Mucosa of gallbladder (tissue), 1 donor: ENCODE results near the gene MAST3. TPM values are rescaled to one million over a fixed set of nuclear protein-coding genes. Genes with fewer than 3 reads are reported as not detected.

Source experiments
- DNase-seq: peaks from one replicate; pipeline ENCODE4 v3.0.0-alpha.2; 2020; ENCODE audit warnings: low spot score
- total RNA-seq: library from RNA; stranded (reverse); gene quantifications from one replicate; pipeline ENCODE4 v1.2.1, GENCODE V29; 2021
- donor health status: DM: no; HTN: no; CAD: no.

Gene MAST3
- total RNA-seq, 1 donor from 2014 or later = 24.5 TPM

DNA sequence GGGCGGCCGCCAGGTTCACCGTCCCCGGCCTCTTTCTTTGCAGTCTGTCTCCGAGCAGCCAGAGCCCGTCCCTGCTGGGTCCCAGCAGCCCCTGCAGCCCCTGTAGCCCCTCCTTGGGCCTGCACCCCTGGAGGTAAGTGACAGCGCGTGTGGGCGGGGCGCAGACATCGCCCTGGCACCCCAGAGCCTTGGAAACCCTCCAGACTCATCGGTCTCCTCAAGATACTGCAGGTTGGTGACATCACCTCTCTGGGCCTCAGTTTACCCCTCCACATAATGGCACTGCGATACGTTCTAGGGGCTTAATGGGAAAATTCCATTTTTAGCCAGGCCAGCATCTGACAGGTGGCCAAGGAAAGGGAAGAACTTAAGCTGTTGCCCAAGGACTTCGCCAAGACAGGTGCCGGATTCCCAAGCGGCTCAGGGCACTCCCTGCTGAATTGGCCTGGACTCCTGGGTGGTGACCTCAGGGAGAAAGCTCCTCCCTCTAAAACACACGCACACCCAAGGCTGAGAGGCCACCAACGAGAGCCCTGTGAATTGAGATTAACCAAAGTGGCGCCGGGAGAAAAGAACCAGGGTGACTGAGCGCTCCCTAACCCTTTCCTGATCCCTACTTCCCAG, 13.1 kb downstream of the MAST3 start:
- no peak for DNase-seq

DNA sequence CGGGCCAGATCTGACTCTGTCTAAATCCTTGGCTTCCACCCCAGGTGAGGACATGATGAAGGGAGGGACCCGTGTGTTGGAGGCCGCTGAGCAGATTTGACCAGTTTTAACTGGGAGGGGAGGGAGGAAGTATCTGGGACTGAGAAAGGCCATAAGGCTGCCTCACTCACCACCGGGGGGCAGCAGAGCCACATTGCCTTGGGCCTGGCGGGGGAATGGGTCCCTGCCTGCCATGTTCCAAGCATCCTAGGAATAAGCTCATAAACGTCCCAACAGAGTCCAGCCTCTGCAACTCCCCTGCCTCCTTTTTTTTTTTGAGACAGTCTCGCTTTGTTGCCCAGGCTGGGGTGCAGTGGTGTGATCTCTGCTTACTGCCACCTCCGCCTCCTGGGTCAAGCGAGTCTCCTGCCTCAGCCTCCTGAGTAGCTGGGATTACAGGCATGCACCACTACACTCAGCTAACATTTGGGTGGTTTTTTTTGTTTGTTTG, 15.5 kb downstream of the MAST3 start:
- DNase-seq = peak; percentile 83

DNA sequence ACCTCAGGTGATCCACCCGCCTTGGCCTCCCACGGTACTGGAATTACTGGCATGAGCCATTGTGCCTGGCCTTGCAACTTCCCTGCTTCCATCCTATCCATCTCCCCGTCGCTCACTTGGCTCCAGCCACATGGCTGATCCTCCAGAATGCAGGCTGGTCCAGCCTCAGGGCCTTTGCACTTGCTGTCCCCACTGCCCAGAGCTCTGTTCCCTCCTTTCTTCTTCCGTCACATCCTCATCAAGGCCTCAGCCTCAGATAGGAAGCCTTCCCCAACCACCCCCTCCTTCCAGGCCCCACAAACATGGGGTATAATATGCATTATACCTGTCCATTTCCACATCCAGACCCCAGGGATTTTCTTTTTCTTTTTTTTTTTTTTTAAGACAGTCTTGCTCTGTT, 16.2 kb downstream of the MAST3 start:
- no peak for DNase-seq

DNA sequence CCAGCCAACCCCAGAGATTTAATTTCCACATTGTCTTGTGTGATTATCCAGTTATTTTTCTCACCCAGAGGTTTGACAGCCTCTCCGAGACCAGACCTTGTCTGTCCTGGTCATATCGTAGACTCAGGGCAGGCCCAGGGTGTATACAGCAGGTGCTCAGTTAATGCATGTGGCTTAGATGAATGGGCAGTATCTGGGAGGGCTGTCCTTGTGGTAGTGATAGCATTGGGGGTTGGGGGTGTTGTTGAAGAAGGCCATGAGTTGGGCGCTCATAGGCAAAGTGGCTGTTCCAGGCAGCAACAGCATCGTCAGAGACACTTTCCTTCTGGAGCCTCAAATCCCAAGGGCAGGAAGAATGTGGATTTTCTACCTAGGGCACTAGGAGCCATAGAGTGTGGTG, 16.9 kb downstream of the MAST3 start:
- no peak for DNase-seq

DNA sequence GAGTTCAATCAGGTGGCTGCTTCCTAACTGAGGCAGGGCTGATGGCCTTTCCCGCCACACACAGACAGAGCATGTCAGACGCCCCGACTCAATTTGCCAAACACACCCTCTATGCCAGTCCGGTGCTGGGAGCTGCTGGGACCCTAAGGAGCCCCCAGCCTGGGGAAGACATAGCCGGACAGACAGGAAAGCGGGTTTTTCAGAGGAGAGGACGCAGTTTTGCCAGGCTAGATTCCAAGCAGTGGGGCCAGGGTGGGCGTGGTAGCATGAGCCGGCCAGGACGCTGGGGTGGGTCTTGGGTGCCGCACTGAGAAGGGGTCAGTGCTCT, 19.8 kb downstream of the MAST3 start:
- no peak for DNase-seq

DNA sequence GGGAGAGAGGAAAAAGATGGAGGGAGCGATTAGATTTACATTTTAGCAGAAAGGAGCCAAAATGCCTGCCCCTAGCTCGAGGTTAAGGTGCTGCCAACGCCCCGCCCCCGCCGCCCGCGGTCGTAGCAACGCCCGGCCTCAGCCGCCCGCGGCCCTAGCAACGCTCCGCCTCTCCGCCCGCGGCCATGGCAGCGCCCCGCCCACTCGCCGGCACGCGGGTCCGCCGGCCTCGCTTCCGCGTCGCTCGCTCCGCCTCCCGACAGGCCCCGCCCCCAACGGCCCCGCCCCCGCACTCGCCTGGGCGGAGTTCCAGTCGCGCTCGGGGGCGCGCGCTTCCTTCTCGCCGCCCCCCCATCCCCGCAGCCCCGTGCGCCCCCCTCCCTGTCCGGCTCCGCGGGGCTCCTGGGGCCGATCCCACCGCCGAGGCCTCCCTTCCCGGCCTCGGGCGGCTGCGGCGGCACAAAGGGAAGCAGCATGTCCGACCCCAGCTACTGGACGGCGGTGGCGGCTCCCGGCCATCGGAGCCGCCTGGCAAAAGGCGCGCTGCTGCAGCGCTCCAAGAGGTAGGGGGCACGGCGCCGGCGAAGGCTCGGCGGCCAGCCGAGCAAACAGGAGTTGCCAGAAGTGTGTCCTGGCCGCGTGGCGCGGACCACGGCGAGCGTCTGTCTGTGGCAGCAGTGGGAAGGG, 20.3 kb downstream of the MAST3 start:
- peak; percentile 93 for DNase-seq

DNA sequence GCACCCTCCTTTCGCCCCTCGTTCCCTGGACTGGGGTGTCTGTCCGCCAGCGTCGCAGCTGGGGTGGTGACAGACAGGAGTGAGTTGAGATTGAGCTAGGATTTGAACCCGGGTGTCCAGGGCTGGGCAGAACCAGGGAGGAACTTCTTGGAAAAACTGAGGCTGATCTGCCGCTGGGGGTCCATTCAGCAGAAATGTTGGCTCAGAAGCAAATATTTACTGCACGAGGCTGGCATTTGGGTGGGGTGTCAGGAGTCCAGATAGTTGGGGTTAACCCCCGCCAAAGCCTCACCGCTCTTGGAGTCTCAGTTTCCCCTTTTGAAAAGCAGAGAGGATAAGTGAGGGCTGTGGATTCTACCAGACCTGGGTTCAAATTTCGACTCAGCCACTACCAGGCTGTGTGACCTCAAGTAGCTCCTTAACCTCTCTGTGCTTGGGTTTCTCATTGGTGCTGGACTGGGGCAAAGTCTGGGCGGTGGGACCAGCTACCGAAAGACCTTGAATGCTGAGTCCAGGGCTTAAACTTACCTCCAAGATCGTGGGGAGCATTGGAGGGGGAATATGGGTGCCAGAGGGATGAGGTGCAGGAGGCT, 20.9 kb downstream of the MAST3 start:
- DNase-seq = no peak

DNA sequence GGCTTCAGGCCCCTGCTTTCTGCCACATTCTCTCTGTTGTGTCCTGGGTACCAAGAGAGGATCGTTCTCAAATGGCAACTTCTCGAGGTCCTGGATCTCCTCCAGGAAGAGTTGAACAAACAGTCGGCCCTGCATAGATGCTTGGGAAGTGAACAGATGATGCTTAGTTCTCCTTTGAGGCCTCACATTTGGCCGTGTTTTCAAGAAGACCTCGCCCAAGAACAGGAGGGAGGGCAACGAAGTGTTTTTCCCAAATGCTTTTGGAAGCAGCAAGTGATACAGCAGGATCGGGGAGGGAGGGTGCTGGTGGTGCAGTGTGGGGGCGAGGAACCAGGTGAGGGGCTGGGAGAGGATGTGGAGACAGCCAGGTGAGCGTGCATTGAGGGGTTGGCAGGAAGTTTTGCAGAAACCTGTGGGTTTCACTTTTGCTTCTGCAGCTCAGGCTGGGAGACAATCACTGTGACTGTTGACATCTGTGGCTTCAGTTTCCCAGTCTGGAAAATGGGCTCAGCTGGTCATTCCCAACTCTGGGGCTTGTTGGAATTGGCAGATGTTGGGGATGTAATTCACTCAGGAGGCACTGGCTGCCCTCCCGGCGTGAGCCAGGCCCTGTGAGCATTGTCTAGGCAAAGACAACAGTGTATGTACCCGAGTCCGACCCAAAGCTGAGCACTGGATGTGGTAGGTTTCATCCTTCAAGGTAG, 21.6 kb downstream of the MAST3 start:
- no peak for DNase-seq

DNA sequence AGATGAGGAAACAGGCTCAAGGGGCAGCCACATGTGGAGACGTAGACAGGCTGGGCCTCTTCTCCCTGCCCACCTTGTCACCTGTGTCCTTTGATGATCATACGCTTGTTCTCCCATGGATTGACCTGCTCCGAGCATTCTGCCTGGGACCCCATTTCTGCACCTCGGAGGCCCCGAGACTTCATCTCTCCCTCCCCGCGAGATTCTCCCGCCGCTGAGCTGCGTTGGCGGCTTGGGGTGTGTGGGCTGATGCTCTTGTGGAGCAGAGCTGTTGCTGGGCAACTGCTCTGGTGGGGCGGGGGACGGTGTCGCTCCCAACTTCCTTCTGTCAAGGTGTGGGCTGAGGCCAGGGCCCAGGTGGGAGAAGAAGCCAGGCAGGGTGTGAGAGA, 22.1 kb downstream of the MAST3 start:
- no peak for DNase-seq

DNA sequence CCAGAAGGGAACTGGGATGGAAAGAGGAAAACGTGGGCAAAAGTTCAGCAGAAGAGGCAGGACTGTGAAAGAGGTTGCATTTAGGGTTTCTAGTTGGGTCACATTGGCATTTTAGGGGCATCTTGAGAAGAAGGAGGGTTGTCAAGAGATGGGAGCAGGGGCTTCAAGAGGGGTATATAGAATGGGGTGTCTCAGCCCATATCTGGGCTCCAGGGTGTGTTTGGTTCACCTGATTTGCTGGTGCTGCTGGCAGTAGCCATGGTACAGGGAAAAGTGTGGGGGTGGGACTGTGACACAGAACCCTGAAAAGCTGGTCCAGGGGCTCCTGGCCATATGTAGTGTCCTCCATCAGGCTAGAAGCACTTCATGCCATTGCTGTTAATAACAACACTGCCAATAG, 22.5 kb downstream of the MAST3 start:
- DNase-seq = no peak

DNA sequence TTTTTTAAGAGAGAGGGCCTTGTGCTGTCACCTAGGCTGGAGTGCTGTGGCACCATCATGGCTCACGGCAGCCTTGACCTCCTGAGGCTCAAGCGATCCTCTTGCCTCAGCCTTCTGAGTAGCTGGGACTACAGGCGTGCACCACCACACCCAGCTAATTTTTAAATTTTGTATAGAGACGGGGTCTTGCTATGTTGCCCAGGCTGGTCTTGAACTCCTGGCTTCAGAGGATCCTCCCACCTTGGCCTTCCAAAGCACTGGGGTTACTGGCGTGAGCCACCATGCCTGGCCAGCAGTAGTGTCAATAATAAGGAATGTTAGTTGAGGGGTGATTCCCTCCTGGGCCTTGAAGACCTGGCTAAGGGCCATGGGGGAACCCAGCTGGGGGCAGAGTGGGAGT, 23.6 kb downstream of the MAST3 start:
- DNase-seq = no peak

DNA sequence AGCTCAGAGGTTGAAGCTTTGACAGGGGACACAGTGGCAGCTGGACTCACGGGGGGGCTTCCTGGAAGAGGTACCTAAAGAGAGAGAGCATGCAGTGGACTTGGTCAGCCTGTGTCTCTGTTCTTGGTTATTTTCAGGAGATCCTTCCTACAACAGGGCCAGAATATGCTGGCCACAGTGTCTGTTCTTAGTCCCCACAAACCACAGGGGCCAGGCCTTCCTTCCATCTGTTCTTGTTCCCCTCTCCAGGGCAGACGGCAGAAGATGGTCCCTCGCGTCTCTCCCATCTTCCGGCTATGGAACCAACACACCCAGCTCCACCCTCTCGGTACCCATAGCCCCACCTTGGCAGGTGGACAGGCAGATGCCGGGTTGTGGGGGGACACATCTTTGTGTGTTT, 24.8 kb downstream of the MAST3 start:
- no peak for DNase-seq

DNA sequence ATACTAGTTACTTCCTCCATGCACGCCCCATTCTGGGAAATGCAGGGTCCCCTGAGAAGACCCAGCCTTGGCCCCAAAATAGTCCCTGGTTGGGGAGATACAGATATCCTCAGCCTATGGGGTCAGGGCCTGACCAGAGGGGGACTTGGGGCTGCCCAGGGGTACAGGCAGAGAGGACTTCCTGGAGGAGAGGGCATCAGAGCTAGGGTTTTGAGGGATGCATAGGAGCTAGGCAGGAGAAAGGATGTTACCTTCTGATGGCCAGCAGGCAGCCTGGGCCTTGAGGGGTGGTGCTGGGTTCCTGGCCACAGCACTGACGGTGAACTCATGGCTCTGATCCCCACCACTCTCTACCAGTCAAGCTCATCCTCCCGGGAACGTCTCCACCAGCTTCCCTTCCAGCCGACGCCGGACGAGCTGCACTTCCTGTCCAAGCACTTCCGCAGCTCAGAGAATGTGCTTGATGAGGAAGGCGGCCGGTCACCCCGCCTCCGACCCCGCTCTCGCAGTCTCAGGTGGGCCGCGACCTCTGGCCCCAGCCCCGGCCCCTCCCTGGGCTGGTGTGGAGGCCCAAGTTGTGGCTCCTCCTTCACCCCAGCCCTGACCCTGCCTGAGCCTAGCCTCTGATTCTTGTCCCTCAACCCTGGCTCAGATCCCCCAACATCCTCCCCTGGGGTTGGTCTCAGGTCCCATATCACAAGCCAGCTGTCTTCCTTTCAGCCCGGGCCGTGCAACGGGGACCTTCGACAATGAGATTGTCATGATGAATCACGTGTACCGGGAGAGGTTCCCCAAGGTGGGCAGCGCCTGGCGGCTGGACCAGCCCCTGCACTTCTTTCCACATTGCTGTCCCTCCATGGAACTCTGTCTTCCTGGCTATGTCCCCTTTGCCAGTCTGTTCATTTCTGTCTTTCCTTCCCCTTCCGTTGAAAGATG, 25.6 kb downstream of the MAST3 start:
- DNase-seq = no peak

DNA sequence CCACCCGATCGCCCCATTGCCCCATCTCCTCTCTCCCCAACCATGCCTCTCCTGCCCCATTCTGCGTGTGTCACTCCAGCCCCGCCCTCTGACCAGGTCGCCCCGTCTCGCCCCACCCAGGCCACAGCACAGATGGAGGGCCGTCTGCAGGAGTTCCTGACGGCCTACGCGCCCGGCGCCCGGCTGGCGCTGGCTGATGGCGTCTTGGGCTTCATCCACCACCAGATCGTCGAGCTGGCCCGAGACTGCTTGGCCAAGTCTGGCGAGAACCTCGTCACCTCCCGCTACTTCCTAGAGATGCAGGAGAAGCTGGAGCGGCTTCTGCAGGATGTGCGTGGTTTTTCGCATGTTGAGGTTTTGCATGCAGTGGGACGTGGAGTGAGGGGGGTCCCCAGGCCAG, 26.2 kb downstream of the MAST3 start:
- no peak for DNase-seq

DNA sequence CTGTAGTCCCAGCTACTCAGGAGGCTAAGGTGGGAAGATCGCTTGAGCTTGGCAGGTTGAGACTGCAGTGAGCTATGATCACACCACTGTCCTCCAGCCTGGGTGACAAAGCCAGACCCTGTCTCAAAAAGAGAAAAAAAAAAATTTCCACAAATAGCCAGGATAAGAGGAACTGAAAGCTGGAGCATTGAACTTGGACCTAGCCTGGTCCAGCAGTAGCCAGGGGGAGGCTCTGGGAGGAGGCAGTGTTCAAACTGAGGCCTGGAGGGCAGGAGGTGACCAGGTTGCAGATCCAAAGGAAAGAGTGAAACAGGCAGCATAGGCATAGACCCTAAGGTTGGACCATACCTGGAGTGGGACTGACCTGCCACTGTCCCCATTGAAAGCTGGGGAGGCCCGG, 28.5 kb downstream of the MAST3 start:
- DNase-seq = no peak

DNA sequence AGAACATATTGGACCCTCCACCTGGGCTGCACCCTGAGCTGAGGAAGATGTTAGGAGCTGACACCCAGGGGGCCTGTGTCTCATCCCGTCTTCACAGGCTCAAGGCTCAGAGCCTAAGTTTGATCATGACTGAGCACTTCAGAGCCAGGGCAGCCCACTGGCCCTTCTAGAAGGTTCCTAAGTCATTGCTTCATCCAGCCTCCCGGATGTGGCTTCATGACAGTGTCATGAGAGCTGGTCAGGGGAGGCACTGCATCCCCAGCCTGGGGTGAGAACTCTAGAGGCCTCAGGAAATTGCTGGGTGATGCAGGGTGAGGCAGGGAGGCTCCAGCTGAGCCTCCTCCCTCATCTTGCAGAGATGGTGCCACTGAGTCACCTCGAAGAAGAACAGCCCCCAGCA, 30.5 kb downstream of the MAST3 start:
- no peak for DNase-seq

DNA sequence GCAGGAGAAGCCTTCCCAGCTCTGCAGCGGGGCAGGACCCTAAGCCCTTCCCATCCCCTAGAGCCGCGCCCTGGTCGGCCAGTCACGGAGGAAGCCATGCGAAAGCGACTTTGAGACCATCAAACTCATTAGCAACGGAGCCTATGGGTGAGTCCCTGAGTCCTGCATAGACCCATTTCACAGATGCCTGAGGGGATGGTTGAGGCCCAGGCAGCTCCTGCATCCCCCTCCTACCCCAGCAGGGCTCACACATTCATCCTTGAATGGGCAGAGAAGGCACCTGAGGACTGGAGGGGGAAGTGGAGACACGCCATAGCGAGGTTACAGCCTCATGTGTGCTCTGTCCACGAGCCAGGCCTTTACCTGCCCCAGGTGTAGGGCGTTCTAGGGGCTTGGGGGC, 31.2 kb downstream of the MAST3 start:
- DNase-seq = no peak

DNA sequence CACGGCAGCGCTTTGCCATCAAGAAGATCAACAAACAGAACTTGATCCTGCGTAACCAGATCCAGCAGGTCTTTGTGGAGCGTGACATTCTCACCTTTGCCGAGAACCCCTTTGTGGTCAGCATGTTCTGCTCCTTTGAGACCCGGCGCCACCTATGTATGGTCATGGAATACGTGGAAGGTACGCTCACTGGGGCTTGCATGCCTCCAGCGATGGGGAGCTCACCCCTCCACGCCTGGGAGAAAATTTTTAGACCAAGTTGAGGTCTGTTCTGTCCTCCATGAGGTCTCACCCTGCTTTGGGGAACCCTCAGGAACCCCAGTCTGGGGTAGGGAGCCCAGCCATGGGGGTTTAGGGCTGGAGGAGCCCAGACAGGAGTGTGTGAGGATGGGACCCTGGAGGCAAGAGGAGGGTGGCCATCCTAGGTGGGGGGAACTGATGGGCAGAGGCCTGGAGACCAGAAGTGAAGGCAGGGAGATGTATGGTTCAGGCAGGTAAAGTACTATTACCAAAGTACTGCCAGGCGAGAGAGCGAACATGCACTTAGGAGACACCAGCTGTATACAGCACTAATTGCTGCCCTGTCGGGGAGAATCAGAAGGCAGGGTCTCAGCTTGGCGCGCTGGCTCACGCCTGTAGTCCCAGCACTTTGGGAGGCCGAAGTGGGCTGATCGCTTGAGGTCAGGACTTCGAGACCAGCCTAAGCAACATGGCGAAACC, 33.1 kb downstream of the MAST3 start:
- no peak for DNase-seq

DNA sequence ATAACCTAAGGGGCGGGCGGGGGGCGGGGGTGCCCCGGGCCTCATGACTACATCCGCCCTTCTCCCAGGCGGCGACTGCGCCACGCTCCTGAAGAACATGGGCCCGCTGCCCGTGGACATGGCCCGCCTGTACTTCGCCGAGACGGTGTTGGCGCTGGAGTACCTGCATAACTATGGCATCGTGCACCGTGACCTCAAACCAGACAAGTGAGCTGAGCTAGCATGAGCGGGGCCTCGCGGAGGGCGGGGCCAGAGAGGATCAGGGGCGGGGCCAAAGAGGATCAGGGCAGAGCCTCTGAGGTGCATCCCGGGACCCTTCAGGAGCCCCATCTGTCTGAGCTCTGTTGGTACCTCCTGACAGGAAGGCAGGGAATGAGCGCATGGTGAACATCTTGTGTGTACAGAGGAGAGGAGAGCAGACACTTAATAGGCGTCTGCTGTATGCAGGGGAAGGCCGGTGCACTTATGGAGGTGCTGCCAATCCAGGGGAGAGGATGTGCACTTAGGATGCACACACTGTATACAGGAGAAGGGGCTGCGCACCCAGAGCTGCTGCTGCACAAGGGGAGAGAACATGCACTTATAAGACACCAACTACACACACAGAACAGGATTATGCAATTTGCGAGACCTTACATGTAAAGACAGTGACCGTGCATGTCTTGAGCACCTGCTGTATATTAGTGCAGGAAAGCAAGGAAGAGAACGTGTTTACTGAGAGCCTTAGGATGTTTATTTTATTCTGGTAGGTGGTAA, 34.4 kb downstream of the MAST3 start:
- no peak for DNase-seq
